HG02938 (cell line): Measurements from ENCODE around the gene RBBP5.

Experiments used
- ATAC-seq: cut with Tn5 transposase; IDR thresholded peaks from one replicate; pipeline ENCODE4 v1.9.1; 2021; ENCODE audit warnings: mild to moderate bottlenecking, moderate library complexity; ENCODE audit not compliant: unreplicated experiment

The RBBP5 gene

DNA sequence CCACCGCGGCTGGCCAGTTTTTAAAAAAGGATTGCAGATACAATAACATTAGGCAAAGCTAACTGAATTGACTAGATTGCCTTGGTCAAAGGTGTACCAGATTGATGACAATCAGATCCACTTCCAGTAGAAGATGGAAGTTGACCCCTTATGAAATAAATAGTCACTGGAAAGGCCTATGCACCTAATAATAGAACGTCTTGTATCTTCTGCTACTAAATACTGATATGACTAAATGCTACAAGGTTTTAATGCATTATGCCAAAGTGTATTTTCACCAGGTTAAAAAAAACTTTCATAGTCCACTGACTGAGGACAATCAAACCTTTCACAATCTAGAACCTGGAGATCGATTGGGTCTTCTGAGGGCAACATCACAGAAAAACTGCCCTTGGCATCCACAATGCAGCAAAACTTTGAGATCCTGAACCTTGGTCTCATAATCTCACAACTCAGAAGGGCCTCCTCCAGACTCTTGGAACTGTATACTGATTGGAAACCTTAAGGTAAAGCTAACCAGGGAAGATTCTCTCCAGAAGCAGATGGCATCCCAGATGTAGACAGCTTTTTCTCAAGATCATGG is 7.8 kb upstream of the RBBP5 start:
- no peak for ATAC-seq

DNA sequence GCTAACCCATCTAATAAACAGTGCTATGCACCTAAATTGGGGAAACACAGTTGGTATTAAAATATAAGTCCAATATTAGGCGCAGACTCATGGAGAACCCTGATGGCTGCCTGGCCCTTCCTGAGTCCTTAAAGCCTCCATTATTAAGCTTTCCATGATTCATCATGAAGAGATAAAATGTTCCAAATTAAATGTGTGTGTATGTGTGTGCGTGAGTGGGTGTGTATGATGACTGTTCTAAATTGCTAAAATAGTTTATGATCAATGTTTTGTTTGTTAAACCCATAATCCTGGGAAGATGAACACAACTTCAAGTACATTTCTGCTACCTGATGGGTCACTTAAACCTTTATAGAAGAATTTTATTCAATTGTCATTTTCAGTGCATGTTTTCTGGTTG is 6.3 kb upstream of the RBBP5 start:
- no peak for ATAC-seq

DNA sequence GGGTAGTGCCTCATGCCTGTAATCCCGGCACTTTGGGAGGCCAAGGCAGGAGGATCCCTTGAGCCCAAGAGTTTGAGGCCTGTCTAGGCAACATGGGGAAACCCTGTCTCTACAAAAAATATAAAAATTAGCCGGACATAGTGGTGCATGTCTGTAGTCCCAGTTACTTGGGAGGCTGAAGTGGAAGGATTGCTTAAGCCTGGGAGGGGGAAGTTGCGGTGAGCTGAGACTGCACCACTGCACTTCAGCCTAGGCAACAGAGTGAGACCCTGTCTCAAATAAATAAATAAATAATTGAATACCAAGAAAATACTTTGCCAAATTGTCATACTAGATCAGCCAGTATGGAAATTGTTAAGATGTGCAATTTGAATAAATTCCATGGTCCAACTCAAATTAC is 5.9 kb upstream of the RBBP5 start:
- no peak for ATAC-seq

DNA sequence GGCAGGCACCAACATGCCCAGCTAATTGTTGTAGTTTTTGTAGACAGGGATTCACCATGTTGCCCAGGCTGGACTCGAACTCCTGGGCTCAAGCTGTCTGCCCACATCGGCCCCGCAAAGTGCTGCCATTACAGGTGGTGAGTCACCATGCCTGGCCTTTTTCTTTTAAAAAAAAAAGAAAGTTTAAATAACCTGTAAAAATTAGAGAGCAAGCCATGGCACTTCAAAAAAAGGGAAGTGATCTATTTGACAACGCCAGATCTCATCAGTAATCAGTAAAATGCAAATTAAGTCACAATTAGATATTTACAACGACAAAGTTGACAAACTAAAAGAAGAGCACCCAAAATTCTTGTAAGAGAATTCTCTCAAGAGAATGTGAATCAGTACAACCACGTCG is 2.9 kb upstream of the RBBP5 start:
- no peak for ATAC-seq

DNA sequence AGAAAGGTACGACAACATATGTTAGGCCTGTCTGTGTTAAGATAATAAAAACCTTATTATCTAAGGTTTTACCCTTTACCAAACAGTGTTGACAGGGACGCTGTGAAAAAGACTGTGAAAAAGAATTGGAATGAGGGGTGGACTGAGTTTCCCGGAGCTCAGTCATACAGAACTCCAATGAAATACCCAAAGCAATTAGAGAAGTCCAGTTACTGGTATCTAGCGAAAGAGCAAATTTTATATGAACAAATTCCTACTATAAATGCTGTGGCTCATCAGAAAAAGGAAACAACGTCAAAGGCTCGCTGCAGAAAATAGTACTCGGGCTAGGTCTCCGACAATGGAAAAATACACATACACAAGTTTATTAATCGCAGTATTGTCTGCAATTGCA is 708 bp upstream of the RBBP5 start:
- peak; percentile 4 for ATAC-seq

DNA sequence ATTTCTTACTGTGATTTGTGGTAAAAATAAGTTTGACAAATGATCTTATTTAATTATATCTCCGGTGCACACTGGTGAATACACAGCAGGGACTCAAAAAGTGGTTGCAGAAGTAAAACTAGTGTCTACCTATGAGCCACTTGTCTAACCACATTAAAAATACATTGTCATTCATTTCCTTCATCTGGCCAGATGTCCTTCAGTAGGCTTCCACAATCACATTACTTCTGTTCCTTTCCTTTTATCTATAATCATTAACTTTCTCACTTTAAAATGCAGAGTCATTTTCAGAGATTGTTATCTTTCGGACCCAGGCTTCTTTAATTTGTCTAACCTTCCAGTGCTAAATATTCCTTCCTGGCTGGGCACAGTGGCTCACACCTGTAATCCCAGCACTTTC is 3.0 kb downstream of the RBBP5 start:
- ATAC-seq, result no peak

DNA sequence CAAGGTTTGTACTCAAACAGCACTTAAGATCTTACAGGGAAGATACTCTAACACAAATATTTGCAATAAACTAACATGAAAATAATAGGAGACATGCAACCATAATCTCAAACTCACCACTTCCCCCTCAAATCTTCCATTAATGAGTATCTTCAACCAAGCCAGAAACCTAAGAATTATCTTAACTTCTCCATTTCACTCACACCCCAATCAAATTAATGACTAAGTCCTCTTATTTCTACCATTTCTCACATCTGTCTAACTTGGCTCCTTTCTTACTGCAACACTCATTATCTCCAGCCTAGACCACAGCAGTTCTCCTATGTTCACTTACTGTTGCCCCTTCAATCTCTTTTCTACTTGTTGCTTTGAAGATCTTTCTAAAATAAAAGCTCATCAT is 10.4 kb downstream of the RBBP5 start:
- ATAC-seq, result no peak

DNA sequence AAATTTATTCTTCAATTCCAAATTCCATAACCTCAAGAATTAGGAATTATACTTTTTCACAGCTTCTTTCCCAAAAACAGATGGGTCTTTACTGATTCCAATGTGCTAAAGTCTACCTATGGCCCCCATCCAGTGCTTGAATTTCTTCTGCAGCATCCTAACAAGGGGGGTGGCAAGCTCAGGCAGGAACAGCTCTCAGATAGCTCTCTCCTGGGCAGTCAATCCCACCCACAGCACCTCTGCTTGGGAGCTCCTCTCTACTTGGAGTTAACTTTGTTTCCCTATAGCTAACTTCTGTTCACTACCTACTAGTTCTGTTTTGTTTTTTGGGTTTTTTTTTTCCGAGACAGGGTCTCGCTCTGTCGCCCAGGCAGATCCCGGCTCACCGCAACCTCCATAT is 12.1 kb downstream of the RBBP5 start:
- ATAC-seq, result no peak

DNA sequence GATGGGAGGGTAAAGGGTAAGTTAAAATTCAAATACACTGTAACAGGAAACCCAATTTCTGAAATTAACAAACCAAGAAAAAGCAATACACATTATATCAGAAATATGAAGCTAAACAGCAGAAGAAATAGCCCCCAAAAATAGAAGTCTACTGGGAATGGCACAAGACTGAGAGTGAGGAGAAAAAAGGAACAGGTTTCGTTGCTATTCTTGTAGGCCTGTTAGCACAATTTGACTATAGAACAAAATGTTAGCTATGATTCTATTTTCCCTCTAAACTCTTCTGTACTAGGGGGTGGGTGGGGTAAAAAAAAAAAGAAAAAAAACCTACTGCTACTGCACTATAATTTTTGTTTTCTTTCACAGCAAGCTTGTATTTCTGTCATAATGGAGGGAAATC is 12.5 kb downstream of the RBBP5 start:
- ATAC-seq, result no peak

DNA sequence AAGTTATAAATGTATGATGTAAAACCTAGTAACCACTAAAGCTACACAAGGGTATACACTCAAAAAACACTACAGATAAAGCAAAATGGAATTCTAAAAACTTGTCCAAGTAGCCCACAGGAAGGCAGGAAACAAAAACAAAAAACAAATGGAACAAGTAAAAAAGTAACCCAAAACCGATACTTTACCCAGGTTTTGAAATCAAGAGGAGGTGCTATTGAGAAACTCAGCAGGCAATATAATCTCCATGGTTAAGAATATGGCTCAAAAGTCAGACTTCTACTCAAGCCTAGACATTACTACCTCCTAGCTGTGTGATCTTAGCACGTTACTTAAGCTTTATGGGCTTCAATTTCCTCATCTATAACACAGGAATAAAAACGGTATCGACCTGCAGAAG is 13.3 kb downstream of the RBBP5 start:
- ATAC-seq, result no peak

DNA sequence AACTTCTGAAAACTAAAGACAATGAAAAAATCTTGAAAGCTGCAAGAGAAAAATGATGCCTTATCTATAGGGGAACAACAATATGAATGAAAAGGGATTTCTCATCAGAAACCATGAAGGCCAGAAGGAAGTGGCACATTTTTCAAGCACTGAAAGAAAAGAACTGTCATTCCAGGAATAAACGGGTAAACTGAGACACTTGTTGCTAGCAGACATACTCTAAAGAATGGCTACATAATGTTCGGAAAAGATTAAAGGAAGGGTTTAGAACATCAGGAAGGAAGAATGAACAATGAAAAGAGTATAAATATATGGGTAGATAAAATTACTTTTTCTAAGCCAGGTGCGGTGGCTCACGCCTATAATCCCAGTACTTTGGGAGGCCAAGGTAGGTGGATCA is 14.5 kb downstream of the RBBP5 start:
- no peak for ATAC-seq

DNA sequence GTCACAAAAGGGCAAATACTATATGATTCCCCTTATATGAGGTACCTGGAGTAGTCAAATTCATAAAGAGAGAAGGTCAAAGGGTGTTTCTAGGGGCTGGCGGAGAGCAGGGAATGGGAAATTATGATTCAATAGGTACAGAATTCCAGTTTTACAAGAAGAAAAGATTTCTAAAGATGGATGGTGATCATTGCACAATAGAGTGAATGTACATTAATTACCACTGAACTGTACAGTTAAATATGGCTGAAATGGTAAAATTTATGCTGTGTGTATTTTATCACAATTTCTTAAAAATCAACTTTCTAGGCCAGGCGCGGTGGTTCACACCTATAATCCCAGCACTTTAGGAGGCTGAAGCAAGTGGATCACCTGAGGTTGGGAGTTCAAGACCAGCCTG is 19.4 kb downstream of the RBBP5 start:
- no peak for ATAC-seq

DNA sequence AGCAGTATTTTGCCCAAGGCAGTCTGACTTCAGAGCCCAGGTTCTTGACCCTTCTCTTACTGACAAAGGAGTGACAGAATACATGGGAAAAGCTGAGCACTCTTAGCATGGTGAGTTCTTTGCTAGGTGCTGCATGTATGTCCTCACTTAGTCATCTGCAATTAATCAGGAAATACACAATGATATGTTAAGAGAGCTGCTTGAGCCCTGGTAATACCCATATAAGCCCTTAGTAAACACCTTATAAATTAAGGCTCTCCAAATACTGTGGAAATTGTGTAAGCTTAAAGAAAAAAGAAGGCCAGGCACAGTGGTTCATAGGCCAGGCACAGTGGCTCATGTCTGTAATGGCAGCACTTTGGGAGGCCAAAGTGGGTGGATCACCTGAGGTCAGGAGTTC is 23.5 kb downstream of the RBBP5 start:
- no peak for ATAC-seq

DNA sequence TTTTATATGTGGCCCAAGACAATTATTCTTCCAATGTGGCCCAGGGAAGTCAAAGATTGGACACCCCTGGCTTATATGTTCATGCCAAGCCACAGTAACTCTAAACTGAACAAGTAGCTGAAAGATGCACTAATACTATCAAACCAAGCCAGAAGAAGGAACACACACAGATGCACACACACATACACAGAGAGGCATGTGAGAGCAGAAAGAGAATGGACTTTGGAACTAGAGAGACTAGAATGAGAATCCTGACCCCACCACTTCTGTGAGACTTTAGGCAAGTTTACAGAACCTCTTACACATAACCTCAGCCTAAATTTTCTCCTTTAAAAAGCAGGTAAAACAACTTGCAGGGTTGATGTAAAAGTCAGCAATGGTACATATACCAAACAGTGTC is 26.4 kb downstream of the RBBP5 start:
- no peak for ATAC-seq

DNA sequence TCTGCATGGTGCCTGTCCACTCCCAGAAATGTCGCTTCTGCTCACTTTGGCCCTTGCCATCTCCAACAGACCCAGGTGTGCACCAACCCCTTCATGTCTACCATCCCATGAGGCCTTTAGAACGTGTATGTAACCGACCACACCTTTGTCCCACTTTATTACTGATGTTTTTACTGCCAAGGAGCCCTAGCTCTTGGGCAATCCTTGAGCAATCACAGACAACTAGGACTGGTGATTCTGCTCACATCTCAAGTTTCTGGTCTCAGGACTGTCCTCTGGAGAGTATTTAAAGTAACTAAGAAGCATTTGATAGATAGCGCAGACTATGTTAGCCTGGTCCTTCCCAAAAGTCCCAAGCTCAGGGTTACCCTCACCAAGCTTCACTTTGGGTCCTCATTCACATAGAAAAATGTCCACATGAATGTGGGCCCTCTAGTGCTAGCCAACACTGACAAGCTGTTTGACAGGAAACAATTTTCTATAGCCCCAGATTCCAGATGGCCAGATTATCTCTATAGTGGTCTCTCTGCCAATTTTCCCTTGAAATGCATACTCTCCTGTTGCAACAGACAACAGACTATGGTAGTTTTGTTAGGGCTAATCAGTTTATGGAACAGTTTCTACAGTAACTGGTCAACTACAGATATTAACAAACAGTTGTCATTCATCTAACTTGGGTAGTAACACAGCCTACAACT is 30.6 kb downstream of the RBBP5 start:
- ATAC-seq, result no peak

DNA sequence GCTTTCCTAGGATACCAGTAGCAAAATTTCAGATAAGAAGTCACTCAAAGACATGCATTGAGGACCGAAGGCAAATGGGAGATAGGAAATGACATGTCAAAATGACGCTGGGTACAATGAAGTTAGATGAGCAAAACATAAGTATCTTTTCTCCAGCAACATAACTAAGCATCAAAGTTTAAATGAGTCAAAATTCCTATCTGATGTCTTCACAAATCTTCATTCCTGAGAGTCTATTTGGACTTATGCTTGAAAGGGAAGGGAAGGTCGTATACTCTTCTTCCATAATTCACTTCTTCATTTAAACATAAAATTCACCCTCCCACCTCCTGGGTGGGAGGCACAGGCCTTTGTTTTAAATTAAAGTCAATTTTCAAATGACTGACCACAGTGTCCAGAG is 33.4 kb downstream of the RBBP5 start:
- no peak for ATAC-seq

DNA sequence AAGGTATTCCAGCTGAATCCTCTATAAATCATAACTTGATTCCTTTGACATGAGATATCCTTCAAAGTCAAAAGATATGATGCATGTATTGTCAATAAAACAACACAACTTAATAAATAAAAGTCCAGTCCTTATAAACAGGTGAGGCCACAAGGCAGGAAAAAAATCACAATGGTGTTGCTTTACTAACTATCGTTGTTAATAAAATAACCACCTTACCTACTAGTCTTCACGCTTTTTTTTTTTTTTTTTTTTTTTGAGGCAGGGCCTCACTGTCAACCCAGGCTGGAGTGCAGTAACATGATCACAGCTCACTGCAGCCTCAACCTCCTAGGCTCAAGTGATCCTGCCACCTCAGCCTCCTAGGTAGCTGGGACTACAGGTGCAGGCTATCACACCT is 37.4 kb downstream of the RBBP5 start, which contains the start of gene TMEM81:
Gene TMEM81 (minus strand): TSS at position 101 of the 400 bp plus-strand sequence. CDS start 140 bp downstream, outside the sequence.
- no peak for ATAC-seq

DNA sequence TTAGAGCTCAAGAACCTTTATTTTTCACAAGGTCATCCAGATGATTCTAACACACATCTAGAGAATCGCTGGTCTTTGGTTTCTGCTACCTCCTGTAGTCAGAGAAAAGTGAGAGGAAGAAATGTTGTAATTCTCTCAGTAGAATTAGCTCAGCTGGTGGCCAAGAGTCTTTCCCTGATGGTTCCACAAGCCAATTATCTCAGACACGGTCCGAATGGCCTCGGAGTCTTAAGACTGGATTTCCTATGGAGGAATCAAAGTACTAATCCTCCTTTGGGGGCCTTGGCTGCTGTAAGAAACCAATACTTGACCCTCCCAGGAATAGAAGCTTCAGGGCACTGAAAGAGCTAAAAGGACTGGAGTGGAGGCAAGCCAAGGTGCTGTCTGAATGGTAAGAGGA is 39.3 kb downstream of the RBBP5 start:
- ATAC-seq, result no peak

DNA sequence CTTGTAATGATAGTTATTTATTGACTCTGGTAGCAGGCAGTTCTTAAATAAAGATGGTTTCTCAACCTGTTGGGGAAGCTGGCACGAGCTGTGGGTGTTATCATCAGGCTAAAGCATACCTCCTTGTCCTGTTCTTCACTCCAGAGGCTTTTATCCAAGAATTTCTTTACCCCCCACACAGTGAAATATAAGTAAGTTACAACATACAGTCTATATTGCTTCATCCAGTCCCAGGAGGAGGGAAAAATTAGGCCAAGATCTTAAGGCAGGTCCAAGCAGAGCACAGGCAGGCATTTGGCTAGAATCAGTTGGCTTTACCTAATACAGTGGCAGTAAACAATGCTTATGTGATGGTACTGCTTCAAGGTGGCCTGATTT is 43.9 kb downstream of the RBBP5 start:
- no peak for ATAC-seq

DNA sequence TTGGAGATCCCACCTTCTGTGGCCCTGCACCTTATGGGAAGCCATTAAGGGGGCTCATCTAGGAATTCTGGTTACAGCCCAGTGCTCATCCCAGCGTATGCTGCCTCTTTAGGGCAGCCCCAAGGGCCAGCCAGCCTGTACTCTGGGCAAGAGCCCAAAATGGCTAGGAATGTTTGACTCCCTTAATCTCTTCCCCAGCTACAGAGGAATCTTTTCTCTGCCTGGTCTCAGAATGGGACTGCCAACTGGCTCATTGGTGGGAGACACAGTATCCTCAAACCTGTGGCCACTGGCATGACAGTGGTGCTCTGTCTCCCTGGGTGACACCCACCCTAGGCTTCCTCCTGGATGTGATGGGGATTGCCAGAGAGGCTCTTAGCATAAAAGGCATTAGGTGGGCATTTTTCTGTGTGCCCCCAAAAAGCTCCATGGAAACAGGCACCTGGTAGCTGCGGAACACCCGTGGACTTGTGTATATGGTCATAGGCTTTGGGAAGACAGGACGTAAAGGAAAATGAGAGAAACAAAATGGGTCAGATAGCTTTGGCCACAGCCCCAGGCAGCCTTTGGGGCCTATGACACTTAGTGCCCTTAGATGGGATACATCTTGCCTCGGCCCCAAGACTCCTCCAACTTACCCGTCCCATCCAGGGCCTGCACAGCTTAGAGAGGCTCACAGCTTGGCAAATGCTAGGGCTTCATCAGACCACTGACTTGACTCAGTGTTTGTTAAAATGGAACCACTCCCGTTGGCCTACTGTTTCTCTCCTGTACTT is 44.4 kb downstream of the RBBP5 start:
- ATAC-seq, result no peak

DNA sequence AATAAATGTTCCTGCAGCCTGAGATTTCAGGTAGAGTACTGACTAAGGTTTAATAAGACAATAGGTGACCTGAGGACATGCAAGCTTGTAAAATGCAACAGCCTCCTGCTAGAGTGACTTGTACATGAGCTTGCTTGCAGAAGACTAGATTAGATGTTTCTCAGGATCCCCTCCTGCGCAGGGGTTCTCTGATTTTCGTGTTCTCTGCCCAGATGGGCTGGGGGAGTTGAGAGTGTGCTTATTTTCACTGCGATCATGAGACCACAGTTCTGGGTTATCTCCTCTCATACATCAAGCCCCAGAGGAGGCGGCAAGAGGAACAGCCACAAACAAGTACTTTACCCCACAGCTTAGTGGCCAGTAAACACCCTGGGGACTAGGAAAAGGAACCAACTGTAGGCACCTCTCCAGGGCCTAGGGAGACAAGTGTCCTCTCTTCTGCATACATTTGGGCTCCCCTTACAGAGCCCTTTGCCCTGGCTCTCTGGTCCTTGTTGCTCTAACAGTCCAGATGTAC is 45.5 kb downstream of the RBBP5 start:
- no peak for ATAC-seq

DNA sequence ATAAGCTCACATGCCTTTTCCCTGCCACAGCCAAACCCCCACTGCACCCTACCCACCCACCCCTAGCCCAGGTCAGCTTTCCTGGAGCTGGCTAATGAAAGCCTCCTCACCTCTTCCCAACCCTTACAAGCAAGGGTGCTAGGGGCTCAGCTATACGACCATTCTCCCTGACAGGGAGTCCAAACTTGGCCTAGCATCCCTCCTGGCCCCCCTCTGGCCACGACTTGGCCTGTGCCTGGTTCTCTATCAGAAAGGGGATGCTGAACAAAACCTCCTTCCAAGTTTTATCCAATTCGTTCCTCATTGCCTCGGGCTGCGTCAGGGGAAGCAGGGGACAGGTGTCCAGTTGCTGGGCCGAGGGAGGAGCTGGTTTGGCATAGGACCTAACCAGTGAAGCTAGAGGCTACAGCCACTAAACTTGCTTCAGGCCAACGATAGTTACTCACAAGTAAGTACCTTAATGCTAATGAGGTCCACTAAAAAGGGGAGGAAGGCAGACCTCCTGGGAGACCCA is 46.1 kb downstream of the RBBP5 start:
- ATAC-seq, result no peak
